ENCODE measurements around the gene CHCHD3.

Gene CHCHD3

GRCh38 chr7:132735476-132735875, 346.4 kb downstream of the CHCHD3 start:
- Histone ChIP-seq H3K27me3 (ENCODE audit: insufficient read depth, insufficient read length) (no peaks in the 10 kb centered on the region), H3K36me3 (ENCODE audit: insufficient read depth, insufficient read length, low read length) (no peaks in the 10 kb centered on the region), H3K9me3 (ENCODE audit: insufficient read depth, low read length) (no peaks in the 10 kb centered on the region), H3K9ac (ENCODE audit: insufficient read length, low read depth) (no peak overlapping the region), H3K4me1 (ENCODE audit: insufficient read depth, insufficient read length) (no peaks in the 10 kb centered on the region), H3K4me3 (ENCODE audit: insufficient read length, low read depth) (no peak overlapping the region)
- TF ChIP-seq YY1 (IDR thresholded peaks at IDR 0.05; ENCODE audit: insufficient read depth, insufficient read length) (no peak), SUZ12 (IDR thresholded peaks at IDR 0.05; ENCODE audit: extremely low read depth, insufficient read depth, insufficient read length) (no peak), ZNF274 (IDR thresholded peaks at IDR 0.05; ENCODE audit: low read depth, low read length) (no peak)
- no peak for DNase-seq (ENCODE audit: low read depth, low spot score)

Measured in NT2/D1 (cell line).